ENCODE measurements around the gene STK17B. TPM values are rescaled to one million over a fixed set of nuclear protein-coding genes. Genes with fewer than 3 reads are reported as not detected.
A peak's percentile ranks its signal among the peaks of the same experiment; 100 is the strongest.

The STK17B gene
- total and polyA plus RNA-seq, 9 of the 15 experiments (the other 6 are each of a cell fraction or from before 2014, with no cell fraction given): 2.3 to 17.7 (median 8.5) TPM

DNA sequence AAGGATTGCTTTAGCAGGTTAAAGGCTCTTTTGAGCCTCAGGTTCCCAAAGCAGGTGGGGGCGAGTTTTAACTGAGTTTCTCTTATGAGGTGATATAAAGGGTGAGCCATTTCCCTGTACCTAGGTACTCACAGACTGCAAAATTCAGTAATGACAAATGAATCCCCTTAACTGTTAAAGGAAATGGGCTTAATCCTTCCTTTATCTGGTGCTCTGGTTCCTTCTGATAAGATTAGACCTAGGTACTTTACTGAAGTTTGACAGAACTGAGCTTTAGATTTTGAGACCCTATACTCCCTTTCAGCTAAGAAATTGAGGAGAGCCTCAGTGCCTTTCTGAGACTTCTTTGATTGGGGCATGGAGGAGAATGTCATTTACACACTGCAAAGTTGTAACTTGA, 42.6 kb downstream of the STK17B start (continued):
- peak; percentile 77 for TF ChIP-seq DPF2 (IDR thresholded peaks at IDR 0.05)
- peak; percentile 86 for TF ChIP-seq EP300 (IDR thresholded peaks at IDR 0.05; ENCODE audit: low read length)
- peak; percentile 30; the same call in 1 of the 2 replicates for TF ChIP-seq MTA2 (IDR thresholded peaks at IDR 0.05; ENCODE audit: low read depth)
- peak in 1 of 2 experiments; percentile 35; a peak in 2 of 4 replicates for TF ChIP-seq KDM1A (IDR thresholded peaks at IDR 0.05)
- TF ChIP-seq CBFA2T3 (IDR thresholded peaks at IDR 0.05): peak; percentile 79

DNA sequence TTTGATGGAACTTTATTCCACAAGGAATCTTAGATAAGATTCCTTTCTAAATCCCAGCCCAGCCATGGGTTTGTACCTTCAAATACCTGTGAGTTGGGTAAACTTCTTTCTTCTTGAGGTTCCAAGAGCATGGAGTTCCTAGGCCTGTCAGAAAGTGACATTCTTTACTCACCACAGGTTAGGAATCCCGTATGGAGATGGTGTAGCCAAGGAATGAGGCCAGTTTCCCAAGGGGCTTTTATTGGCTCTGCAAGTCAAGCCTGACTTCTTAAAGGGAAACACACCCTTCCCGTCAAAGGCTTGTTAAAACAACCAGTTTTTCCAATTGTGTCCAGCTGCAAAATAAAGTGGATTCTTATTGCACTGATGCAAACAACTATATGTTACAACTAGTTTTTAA, 45.8 kb downstream of the STK17B start:
- no TSS peak for BruUV-seq (replicated peaks)
- 65% methylated on average over 2 of the region's 2 CpGs for WGBS (ENCODE audit: insufficient coverage, low coverage, missing lambda C conversion rate)
- H3K9me3 ChIP-seq (replicated peaks; ENCODE audit: control insufficient read depth, insufficient read depth, low read depth, low read length): no peaks in the 10 kb centered on the region
- FAIRE-seq: no peak
- no peak for DNase-seq (ENCODE audit: extremely low read depth in 1 of 4, low spot score in 3 of 4)
- ChIA-PET CTCF (ENCODE audit: low intra/inter-chr PET ratio) (no interaction called here), POLR2A (interaction anchor here (0.6 kb wide), 1 partner anchor 1603 kb away, joined by 3 read pairs; no protein-coding TSS in a partner anchor)
- no peaks in the 10 kb centered on the region for H4K20me1 ChIP-seq (replicated peaks; ENCODE audit: control insufficient read depth, insufficient read depth, low read length)
- ATAC-seq: no peak
- H3K9ac ChIP-seq (ENCODE audit: insufficient read depth in 1 of 2, low read depth in 2 of 2, low read length in 2 of 2): no peak overlapping the region
- no peaks in the 10 kb centered on the region for H3K9me1 ChIP-seq (ENCODE audit: control insufficient read depth, insufficient read depth, low read length)
- no peak overlapping the region for H3K4me3 ChIP-seq
- H3K4me1 ChIP-seq (replicated peaks in 1 of 2; ENCODE audit: control insufficient read depth in 2 of 2, insufficient read depth in 2 of 2, low read length in 2 of 2): peaks cover 6 to 26% of the 10 kb centered on the region in 2 experiments; a peak in 3 of 5 replicates
- in situ Hi-C loops (cut with MboI): loop anchor here (25.0 kb wide), 1 partner anchor 612 kb away; no protein-coding TSS in a partner anchor
- no peak overlapping the region for H2AFZ ChIP-seq (ENCODE audit: low read depth, low read length)
- H3K27ac ChIP-seq (ENCODE audit: extremely low read depth, low read depth, low read length): no peak overlapping the region
- no peaks in the 10 kb centered on the region for H3K27me3 ChIP-seq (ENCODE audit: control insufficient read depth in 2 of 2, insufficient read depth in 2 of 2, low read length in 2 of 2)
- H3K36me3 ChIP-seq (ENCODE audit: control insufficient read depth, insufficient read depth, low read length): no peaks in the 10 kb centered on the region
- no peak overlapping the region for H3K4me2 ChIP-seq (ENCODE audit: insufficient read depth, low read length)
- H3K79me2 ChIP-seq (ENCODE audit: control insufficient read depth, insufficient read depth, low read length): no peaks in the 10 kb centered on the region
- intact Hi-C loops (cut with micrococcal nuclease): no loop called here
- TF ChIP-seq DDX20 (tag; IDR thresholded peaks at IDR 0.05; ENCODE audit: low read depth) (no peak), CSDE1 (IDR thresholded peaks at IDR 0.05) (no peak), ZNF354B (CRISPR knock-in tag; IDR thresholded peaks at IDR 0.05) (no peak), HDAC8 (tag; IDR thresholded peaks at IDR 0.05) (no peak), ZNF830 (CRISPR knock-in tag; IDR thresholded peaks at IDR 0.05) (no peak), RBM39 (optimal IDR thresholded peaks at IDR 0.05; ENCODE audit: low read depth, low read length) (no peak)
- TF ChIP-seq, protein P1, sequence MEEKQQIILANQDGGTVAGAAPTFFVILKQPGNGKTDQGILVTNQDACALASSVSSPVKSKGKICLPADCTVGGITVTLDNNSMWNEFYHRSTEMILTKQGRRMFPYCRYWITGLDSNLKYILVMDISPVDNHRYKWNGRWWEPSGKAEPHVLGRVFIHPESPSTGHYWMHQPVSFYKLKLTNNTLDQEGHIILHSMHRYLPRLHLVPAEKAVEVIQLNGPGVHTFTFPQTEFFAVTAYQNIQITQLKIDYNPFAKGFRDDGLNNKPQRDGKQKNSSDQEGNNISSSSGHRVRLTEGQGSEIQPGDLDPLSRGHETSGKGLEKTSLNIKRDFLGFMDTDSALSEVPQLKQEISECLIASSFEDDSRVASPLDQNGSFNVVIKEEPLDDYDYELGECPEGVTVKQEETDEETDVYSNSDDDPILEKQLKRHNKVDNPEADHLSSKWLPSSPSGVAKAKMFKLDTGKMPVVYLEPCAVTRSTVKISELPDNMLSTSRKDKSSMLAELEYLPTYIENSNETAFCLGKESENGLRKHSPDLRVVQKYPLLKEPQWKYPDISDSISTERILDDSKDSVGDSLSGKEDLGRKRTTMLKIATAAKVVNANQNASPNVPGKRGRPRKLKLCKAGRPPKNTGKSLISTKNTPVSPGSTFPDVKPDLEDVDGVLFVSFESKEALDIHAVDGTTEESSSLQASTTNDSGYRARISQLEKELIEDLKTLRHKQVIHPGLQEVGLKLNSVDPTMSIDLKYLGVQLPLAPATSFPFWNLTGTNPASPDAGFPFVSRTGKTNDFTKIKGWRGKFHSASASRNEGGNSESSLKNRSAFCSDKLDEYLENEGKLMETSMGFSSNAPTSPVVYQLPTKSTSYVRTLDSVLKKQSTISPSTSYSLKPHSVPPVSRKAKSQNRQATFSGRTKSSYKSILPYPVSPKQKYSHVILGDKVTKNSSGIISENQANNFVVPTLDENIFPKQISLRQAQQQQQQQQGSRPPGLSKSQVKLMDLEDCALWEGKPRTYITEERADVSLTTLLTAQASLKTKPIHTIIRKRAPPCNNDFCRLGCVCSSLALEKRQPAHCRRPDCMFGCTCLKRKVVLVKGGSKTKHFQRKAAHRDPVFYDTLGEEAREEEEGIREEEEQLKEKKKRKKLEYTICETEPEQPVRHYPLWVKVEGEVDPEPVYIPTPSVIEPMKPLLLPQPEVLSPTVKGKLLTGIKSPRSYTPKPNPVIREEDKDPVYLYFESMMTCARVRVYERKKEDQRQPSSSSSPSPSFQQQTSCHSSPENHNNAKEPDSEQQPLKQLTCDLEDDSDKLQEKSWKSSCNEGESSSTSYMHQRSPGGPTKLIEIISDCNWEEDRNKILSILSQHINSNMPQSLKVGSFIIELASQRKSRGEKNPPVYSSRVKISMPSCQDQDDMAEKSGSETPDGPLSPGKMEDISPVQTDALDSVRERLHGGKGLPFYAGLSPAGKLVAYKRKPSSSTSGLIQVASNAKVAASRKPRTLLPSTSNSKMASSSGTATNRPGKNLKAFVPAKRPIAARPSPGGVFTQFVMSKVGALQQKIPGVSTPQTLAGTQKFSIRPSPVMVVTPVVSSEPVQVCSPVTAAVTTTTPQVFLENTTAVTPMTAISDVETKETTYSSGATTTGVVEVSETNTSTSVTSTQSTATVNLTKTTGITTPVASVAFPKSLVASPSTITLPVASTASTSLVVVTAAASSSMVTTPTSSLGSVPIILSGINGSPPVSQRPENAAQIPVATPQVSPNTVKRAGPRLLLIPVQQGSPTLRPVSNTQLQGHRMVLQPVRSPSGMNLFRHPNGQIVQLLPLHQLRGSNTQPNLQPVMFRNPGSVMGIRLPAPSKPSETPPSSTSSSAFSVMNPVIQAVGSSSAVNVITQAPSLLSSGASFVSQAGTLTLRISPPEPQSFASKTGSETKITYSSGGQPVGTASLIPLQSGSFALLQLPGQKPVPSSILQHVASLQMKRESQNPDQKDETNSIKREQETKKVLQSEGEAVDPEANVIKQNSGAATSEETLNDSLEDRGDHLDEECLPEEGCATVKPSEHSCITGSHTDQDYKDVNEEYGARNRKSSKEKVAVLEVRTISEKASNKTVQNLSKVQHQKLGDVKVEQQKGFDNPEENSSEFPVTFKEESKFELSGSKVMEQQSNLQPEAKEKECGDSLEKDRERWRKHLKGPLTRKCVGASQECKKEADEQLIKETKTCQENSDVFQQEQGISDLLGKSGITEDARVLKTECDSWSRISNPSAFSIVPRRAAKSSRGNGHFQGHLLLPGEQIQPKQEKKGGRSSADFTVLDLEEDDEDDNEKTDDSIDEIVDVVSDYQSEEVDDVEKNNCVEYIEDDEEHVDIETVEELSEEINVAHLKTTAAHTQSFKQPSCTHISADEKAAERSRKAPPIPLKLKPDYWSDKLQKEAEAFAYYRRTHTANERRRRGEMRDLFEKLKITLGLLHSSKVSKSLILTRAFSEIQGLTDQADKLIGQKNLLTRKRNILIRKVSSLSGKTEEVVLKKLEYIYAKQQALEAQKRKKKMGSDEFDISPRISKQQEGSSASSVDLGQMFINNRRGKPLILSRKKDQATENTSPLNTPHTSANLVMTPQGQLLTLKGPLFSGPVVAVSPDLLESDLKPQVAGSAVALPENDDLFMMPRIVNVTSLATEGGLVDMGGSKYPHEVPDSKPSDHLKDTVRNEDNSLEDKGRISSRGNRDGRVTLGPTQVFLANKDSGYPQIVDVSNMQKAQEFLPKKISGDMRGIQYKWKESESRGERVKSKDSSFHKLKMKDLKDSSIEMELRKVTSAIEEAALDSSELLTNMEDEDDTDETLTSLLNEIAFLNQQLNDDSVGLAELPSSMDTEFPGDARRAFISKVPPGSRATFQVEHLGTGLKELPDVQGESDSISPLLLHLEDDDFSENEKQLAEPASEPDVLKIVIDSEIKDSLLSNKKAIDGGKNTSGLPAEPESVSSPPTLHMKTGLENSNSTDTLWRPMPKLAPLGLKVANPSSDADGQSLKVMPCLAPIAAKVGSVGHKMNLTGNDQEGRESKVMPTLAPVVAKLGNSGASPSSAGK (IDR thresholded peaks at IDR 0.05): no peak
